Spleen (tissue), 7 donors: ENCODE results near the gene C17orf114.

Experiments
- CTCF ChIP-seq, 11 experiments: fragments of 200-600 bp in 7 of 11; fragments of 450-650 bp in 4 of 11; sonication (generic) in 4 of 11; IDR thresholded peaks in 8 of 11; conservative IDR thresholded peaks in 3 of 11; 1 replicate in 7 of 11; 2 replicates in 4 of 11; pipeline versions ENCODE4 v1.4.0 to v1.8.0; 2016 to 2021; ENCODE audit warnings: antibody characterized with exemption in 11 of 11, inconsistent platforms in 4 of 11, mild to moderate bottlenecking in 1 of 11
- POLR2A ChIP-seq, 3 donors: fragments of 450-650 bp; IDR thresholded peaks; one replicate each; pipeline ENCODE4 v1.5.1; 2017; ENCODE audit warnings: antibody characterized with exemption in 3 of 3, mild to moderate bottlenecking in 1 of 3
- POLR2AphosphoS5 ChIP-seq, 3 donors: sonication (generic); formaldehyde crosslinking; IDR thresholded peaks; one replicate each; pipeline ENCODE4 v1.5.1; 2017; ENCODE audit warnings: antibody characterized with exemption in 3 of 3
- donor health status: DM: no; HTN: no; CAD: no; lungs with moderate emphysema.
- donor health status: DM: no; HTN: no; CAD: no.
- donor health status: DM: no; HTN: no; CAD: no.

GRCh38 chr17:4836221-4836620, 34.1 kb upstream of the C17orf114 start:
- no peak for TF ChIP-seq POLR2A (IDR thresholded peaks at IDR 0.05)
- no peak for TF ChIP-seq CTCF (IDR thresholded peaks at IDR 0.05 in 8 of 11, conservative IDR thresholded peaks at IDR 0.05 in 3 of 11)
- TF ChIP-seq POLR2AphosphoS5 (IDR thresholded peaks at IDR 0.05), result no peak
